GM21360 (cell line): ENCODE data around the gene FGB.
A peak's percentile ranks its signal among the peaks of the same experiment; 100 is the strongest.

Experiments used
- ATAC-seq: cut with Tn5 transposase; IDR thresholded peaks from one replicate; pipeline ENCODE4 v1.9.1; 2021; ENCODE audit warnings: mild to moderate bottlenecking, moderate library complexity; ENCODE audit not compliant: unreplicated experiment

Gene FGB

GRCh38 chr4:154562697-154563254 is at the start of gene FGB:
Gene FGB, plus strand, starts transcription at chr4:154563011. Its CDS starts 8 bp downstream, at chr4:154563019.
- no peak for ATAC-seq

GRCh38 chr4:154516318-154517029 is 46.3 kb upstream of the FGB start:
- no peak for ATAC-seq

GRCh38 chr4:154517591-154517990 is 45.2 kb upstream of the FGB start:
- ATAC-seq = no peak

- no peak for ATAC-seq
Observed at GRCh38 chr4:154519214-154519613, 43.6 kb upstream of the FGB start.

GRCh38 chr4:154521607-154522006 is 41.2 kb upstream of the FGB start:
- no peak for ATAC-seq

- peak; percentile 49 for ATAC-seq
Observed at GRCh38 chr4:154526151-154526550, 36.7 kb upstream of the FGB start.

GRCh38 chr4:154527308-154527707 is 35.5 kb upstream of the FGB start:
- ATAC-seq = no peak

GRCh38 chr4:154528869-154529268 is 33.9 kb upstream of the FGB start:
- no peak for ATAC-seq

GRCh38 chr4:154529728-154530519 is 32.9 kb upstream of the FGB start:
- no peak for ATAC-seq

- no peak for ATAC-seq
Observed at GRCh38 chr4:154534296-154534695, 28.5 kb upstream of the FGB start.

- no peak for ATAC-seq
Observed at GRCh38 chr4:154542271-154542879, 20.4 kb upstream of the FGB start.

GRCh38 chr4:154545689-154546088 is 17.1 kb upstream of the FGB start:
- no peak for ATAC-seq

- peak; percentile 98 for ATAC-seq
Observed at GRCh38 chr4:154549894-154550790, 12.7 kb upstream of the FGB start, which contains the start of gene PLRG1. Gene PLRG1, minus strand, starts transcription at chr4:154550400. Its CDS starts 92 bp downstream, at chr4:154550308.

- ATAC-seq = peak; percentile 56
Observed at GRCh38 chr4:154551872-154552686, 10.7 kb upstream of the FGB start.

- ATAC-seq = peak; percentile 21
Observed at GRCh38 chr4:154559141-154559493, 3.7 kb upstream of the FGB start.

GRCh38 chr4:154559494-154560418 is 3.1 kb upstream of the FGB start:
- ATAC-seq = peak; percentile 81

- no peak for ATAC-seq
Observed at GRCh38 chr4:154560419-154560801, 2.4 kb upstream of the FGB start.

GRCh38 chr4:154560824-154561231 is 2.0 kb upstream of the FGB start:
- no peak for ATAC-seq

- ATAC-seq = no peak
Observed at GRCh38 chr4:154564311-154564710, 1.5 kb downstream of the FGB start.
